Left renal pelvis (tissue), 4 donors: ENCODE data around the gene DCAF11. TPM values are rescaled to one million over a fixed set of nuclear protein-coding genes. Genes with fewer than 3 reads are reported as not detected.

Experiments used
- DNase-seq, 4 donors: peaks; one replicate each; pipeline ENCODE4 v3.0.0-alpha.2; 2013; ENCODE audit warnings: low read depth in 4 of 4, low spot score in 3 of 4
- polyA plus RNA-seq, 4 donors: library from polyadenylated mRNA; unstranded; fragments of 120-200 nt; gene quantifications; one replicate each; pipeline ENCODE4 v1.2.1, GENCODE V29; 2013; ENCODE audit not compliant: insufficient read length in 4 of 4

Gene DCAF11
- polyA plus RNA-seq, 4 donors, result 41.2 to 90.6 (median 73.0) TPM

GRCh38 chr14:24116128-24116814 lies 1.7 kb downstream of the DCAF11 start:
- no peak for DNase-seq

DNA sequence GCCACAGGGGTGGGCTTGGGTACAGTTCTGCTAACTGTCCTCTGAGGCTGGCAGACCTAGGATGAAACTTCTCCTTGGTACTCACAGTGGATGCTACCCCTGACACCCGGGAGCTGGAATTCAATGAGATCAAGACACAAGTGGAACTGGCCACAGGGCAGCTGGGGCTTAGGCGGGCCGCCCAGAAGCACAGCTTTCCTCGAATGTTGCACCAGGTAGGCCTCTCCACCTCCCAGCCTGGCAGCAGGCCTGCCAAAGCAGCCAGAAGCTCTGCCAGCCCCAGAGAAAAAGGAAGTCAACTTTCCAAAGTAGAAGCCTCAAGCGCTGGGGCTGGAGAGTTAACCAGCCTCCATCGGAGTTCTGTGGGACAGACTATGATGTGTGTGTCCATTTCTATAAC lies 2.6 kb downstream of the DCAF11 start:
- no peak for DNase-seq

DNA sequence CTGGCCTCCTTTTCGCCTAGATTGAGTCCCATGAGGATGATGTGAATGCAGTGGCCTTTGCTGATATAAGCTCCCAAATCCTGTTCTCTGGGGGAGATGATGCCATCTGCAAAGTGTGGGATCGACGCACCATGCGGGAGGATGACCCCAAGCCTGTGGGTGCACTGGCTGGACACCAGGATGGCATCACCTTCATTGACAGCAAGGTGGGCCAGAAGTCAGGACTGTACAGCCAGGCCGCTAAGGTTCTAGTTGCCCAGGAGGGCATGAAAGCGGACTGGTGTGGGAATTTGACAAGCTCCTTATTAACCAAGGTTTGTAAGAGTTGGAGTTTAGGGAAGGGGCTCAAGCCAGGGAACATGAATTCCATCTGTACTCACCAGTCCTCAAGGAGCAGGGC lies 5.1 kb downstream of the DCAF11 start:
- no peak for DNase-seq

- no peak for DNase-seq
These were observed 6.6 kb downstream of the DCAF11 start for GRCh38 chr14:24121210-24121609.

- no peak for DNase-seq
These were observed 7.8 kb downstream of the DCAF11 start for GRCh38 chr14:24122416-24122815.

DNA sequence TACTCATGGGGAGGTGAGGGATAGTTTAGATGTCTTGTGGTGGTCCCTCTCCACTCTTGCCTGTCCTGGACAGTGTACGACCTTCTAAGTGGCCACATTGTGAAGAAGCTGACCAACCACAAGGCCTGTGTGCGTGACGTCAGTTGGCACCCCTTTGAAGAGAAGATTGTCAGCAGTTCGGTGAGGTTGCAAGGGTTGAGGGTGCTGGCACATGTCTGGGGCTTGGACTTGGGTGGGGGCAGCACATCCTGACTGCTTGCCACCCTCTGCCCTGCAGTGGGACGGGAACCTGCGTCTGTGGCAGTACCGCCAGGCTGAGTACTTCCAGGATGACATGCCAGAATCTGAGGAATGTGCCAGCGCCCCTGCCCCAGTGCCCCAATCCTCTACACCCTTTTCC lies 8.3 kb downstream of the DCAF11 start:
- no peak for DNase-seq

DNA sequence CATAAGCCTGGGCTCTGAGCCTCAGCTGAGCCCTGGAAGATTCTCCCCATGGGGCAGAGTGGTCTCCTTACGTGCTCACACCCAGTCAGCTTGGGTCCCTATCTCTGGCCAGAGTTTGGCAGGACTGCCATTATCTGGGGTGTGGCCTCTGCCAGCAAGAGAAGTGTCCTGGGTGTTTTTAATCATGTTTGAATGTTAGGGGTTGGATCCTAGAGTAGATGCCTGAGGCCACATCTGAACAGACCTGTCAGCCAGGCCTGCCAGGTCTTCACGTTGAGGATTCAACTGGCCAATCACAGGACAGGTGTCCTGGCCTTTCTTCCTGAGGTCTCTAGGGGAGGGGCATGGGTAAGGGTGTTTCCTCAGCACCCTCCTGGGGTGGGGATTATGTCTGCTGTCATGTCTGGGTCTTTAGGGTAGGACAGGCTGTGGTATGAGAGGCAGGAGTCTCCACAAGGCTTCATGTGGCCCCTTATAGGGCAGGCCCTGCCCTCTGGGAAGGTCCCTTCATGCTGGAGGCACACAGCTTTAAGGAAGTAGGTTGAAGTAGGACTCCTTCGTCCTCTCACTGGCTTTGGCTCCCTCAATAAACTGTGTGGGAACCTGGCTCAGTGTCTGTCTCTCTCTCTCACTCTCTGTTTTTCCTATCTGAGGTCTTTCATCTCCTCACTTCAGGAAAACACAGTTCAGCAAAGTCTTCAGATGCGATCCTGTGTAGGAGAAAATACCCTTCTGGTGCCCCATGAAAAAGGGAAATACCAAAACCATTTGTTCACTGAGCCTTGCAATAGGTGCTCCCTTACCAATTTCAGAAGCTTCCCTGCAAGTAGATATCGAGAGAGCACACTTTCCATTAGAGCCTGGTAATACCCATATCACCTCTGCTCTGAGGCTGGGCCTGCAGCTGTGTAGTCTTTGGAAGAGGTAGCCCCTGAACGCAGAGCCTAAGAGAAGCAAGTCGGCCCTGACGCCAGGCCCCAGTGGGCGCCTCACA lies 9.1 kb downstream of the DCAF11 start:
- DNase-seq, result no peak

GRCh38 chr14:24126939-24127338 lies 12.4 kb downstream of the DCAF11 start:
- DNase-seq, result no peak

GRCh38 chr14:24127673-24128072 lies 13.1 kb downstream of the DCAF11 start:
- no peak for DNase-seq

- DNase-seq, result no peak
These were observed 14.9 kb downstream of the DCAF11 start for GRCh38 chr14:24129410-24129998.

- no peak for DNase-seq
These were observed 15.8 kb downstream of the DCAF11 start, which contains the start of gene FITM1 for GRCh38 chr14:24130380-24130716. FITM1 (plus strand) TSS chr14:24130659; CDS start chr14:24131564, 905 bp downstream.

DNA sequence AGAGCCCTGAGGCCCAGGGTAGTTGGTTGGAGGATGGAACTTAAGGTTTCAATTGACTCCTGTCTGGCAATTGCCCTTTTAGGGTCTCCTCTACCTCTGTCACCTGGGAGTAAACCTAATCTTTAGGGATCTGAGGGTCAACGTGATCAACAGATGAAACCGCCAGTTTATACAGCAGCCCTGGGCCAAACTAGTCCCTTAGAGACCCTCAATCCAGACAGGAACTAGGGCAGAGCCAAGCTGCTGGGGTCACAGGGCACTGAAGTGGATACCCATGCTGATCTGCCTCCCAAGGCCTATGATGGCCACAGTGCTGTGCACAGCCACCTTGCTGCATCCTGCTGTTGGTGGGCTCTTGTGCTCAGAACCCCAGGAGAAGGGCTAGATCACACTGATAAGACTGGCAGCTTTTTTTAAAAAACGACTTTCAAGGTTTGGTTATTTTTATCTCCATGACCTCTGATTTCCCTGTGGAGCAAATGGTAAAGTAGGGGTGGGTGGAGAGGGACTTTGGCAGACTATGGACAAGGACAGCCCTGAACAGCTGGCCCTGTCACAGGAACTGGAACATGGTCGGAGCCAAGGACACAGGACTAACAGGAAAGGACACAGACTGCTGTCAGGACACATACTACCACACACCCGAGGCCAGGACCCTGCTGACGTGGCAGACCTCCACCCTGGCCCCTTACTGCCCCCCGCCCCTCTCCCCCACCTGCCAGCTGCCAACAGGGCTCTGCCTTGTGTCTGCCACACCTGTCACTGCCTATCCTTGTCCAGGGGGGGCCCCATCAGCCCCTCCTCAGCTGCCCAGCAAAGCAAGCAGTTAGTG lies 16.4 kb downstream of the DCAF11 start:
- DNase-seq, result no peak

GRCh38 chr14:24131549-24131966 lies 17.0 kb downstream of the DCAF11 start:
- no peak for DNase-seq

DNA sequence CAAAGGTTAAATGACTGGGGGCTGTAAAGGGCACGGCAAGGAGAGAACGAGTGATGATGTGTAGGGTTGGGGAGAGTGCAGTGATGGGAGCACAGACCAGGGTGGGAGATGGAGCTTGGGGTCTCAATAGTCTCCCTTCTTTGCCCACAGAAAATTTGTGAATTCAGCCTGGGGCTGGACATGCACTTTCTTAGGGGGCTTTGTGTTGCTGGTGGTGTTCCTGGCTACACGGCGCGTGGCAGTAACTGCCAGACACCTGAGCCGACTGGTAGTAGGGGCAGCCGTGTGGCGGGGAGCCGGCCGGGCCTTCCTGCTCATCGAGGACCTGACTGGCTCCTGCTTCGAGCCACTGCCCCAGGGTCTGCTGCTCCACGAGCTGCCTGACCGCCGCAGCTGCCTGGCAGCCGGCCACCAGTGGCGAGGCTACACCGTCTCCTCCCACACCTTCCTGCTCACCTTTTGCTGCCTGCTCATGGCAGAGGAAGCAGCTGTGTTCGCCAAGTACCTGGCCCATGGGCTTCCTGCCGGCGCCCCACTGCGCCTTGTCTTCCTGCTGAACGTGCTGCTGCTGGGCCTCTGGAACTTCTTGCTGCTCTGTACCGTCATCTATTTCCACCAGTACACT lies 17.6 kb downstream of the DCAF11 start:
- no peak for DNase-seq

- no peak for DNase-seq
These were observed 18.4 kb downstream of the DCAF11 start for GRCh38 chr14:24132976-24133375.

DNA sequence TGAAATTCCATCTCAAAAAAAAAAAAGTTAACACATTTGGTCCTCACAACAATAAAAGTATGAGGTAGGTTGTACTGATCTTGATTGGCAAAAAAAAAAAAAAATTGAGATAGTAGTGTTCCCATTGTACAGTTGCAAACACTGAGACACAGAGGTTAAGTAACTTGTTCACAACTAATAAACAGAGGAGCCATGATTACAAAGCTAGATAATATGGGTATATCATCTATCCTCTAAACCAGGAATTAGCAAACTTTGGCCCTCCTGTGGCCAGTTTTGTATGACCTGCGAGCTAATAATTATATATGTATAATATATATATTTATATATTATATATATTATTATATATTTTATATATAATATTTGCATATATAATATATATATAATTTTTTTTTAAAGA lies 19.2 kb downstream of the DCAF11 start:
- no peak for DNase-seq

- DNase-seq, result no peak
These were observed 20.9 kb downstream of the DCAF11 start for GRCh38 chr14:24135584-24135833.

- DNase-seq, result peak; percentile 79 to 84 (median 82)
These were observed 21.5 kb downstream of the DCAF11 start, which contains the start of gene PSME1 for GRCh38 chr14:24135834-24136683. PSME1 (plus strand) TSS chr14:24136194; CDS start chr14:24136263, 69 bp downstream.
